CD14-positive monocyte (primary cell): ENCODE measurements around the gene PIKFYVE. TPM values are rescaled to one million over a fixed set of nuclear protein-coding genes. Genes with fewer than 3 reads are reported as not detected.
A peak's percentile ranks its signal among the peaks of the same experiment; 100 is the strongest.

Experiments used
- DNase-seq, 3 donors: peaks; one replicate each; pipeline ENCODE4 v3.0.0-alpha.2; 2011 to 2022
- H2AFZ ChIP-seq: 2 replicates; pipeline ENCODE4 v1.6.0; 2012; ENCODE audit warnings: mild to moderate bottlenecking, low read depth, low read length, inconsistent platforms; ENCODE audit not compliant: insufficient read depth, poor library complexity, severe bottlenecking
- H3K27ac ChIP-seq, 2 donors: 1 replicate in 1 of 2; 2 replicates in 1 of 2; pipeline ENCODE4 v1.5.1; 2012 to 2013; ENCODE audit warnings: low read length in 2 of 2, control low read depth in 1 of 2, inconsistent platforms in 1 of 2, low read depth in 1 of 2, mild to moderate bottlenecking in 1 of 2
- H3K27me3 ChIP-seq, 2 donors: one replicate each; pipeline versions ENCODE4 v1.6.0 to v1.6.1; 2011 to 2013; ENCODE audit warnings: low read length in 2 of 2; ENCODE audit not compliant: control insufficient read depth in 2 of 2, insufficient read depth in 2 of 2
- H3K36me3 ChIP-seq, 2 donors: replicated peaks in 1 of 2; 1 replicate in 1 of 2; 2 replicates in 1 of 2; pipeline versions ENCODE4 v1.5.1 to v1.6.1; 2012 to 2013; ENCODE audit warnings: low read length in 2 of 2, control low read depth in 1 of 2, inconsistent platforms in 1 of 2, mild to moderate bottlenecking in 1 of 2; ENCODE audit not compliant: insufficient read depth in 2 of 2, control insufficient read depth in 1 of 2
- H3K4me1 ChIP-seq, 2 donors: 1 replicate in 1 of 2; 2 replicates in 1 of 2; pipeline versions ENCODE4 v1.5.1 to v1.6.1; 2012 to 2013; ENCODE audit warnings: low read length in 2 of 2, control low read depth in 1 of 2, inconsistent platforms in 1 of 2, mild to moderate bottlenecking in 1 of 2, moderate library complexity in 1 of 2; ENCODE audit not compliant: insufficient read depth in 2 of 2, control insufficient read depth in 1 of 2
- H3K4me2 ChIP-seq: replicated peaks from 2 replicates; pipeline ENCODE3; 2012; ENCODE audit warnings: low read length, moderate library complexity, mild to moderate bottlenecking; ENCODE audit not compliant: poor library complexity, severe bottlenecking; ENCODE audit errors: extremely low read depth
- H3K4me3 ChIP-seq, 3 experiments: fragments of 200-600 bp in 1 of 3; sonication (generic) in 1 of 3; replicated peaks in 1 of 3; 1 replicate in 2 of 3; 2 replicates in 1 of 3; pipeline ENCODE4 v1.5.1; 2011 to 2013; ENCODE audit warnings: low read length in 3 of 3, mild to moderate bottlenecking in 3 of 3, control low read depth in 2 of 3, low read depth in 2 of 3, inconsistent platforms in 1 of 3, moderate library complexity in 1 of 3
- H3K79me2 ChIP-seq: 2 replicates; pipeline ENCODE4 v1.6.0; 2012; ENCODE audit warnings: mild to moderate bottlenecking, control low read depth, inconsistent platforms, low read length, moderate library complexity; ENCODE audit not compliant: insufficient read depth
- H3K9ac ChIP-seq: 2 replicates; pipeline ENCODE4 v1.6.0; 2017; ENCODE audit warnings: low read length, mild to moderate bottlenecking; ENCODE audit not compliant: insufficient read depth, poor library complexity, severe bottlenecking
- H3K9me3 ChIP-seq, 2 donors: replicated peaks in 1 of 2; 1 replicate in 1 of 2; 2 replicates in 1 of 2; pipeline versions ENCODE4 v1.5.1 to v1.6.1; 2012 to 2013; ENCODE audit warnings: low read length in 2 of 2, control low read depth in 1 of 2; ENCODE audit not compliant: control insufficient read depth in 1 of 2, insufficient read depth in 1 of 2
- H4K20me1 ChIP-seq: 2 replicates; pipeline ENCODE4 v1.6.0; 2012; ENCODE audit warnings: mild to moderate bottlenecking, low read length, control low read depth, moderate library complexity; ENCODE audit not compliant: insufficient read depth
- H3K27ac Mint-ChIP-seq, 7 donors: one replicate each; pipeline ENCODE4 v1.8.0; 2020; ENCODE audit warnings: mild to moderate bottlenecking in 7 of 7, mixed read lengths in 7 of 7, moderate library complexity in 6 of 7, inconsistent platforms in 2 of 7
- H3K27me3 Mint-ChIP-seq, 3 donors: one replicate each; pipeline ENCODE4 v1.8.0; 2021 to 2022; ENCODE audit warnings: low read depth in 3 of 3, mild to moderate bottlenecking in 3 of 3, mixed read lengths in 3 of 3, moderate library complexity in 3 of 3, inconsistent platforms in 1 of 3
- H3K36me3 Mint-ChIP-seq, 2 donors: one replicate each; pipeline ENCODE4 v1.8.0; 2020; ENCODE audit warnings: mixed read lengths in 2 of 2, inconsistent platforms in 1 of 2, mild to moderate bottlenecking in 1 of 2
- H3K4me1 Mint-ChIP-seq: one replicate; pipeline ENCODE4 v1.8.0; 2020; ENCODE audit warnings: mild to moderate bottlenecking, mixed read lengths
- H3K4me3 Mint-ChIP-seq, 2 donors: one replicate each; pipeline ENCODE4 v1.8.0; 2020; ENCODE audit warnings: mild to moderate bottlenecking in 2 of 2, mixed read lengths in 2 of 2, moderate library complexity in 1 of 2
- H3K9me3 Mint-ChIP-seq, 7 donors: one replicate each; pipeline ENCODE4 v1.8.0; 2020 to 2022; ENCODE audit warnings: mixed read lengths in 7 of 7, mild to moderate bottlenecking in 6 of 7, moderate library complexity in 6 of 7, inconsistent platforms in 2 of 7
- CTCF ChIP-seq: fragments of 200-600 bp; IDR thresholded peaks from one replicate; pipeline ENCODE4 v1.8.0; 2022; ENCODE audit warnings: antibody characterized with exemption, mild to moderate bottlenecking
- WGBS: methylation state at CpG from one replicate; pipeline ENCODE4 v1.1.5; 2013; ENCODE audit warnings: missing lambda C conversion rate; ENCODE audit not compliant: insufficient coverage; 5-methylcytosine and 5-hydroxymethylcytosine counted together
- intact Hi-C, 2 donors: fragments of 100-400 bp; cut with micrococcal nuclease; formaldehyde crosslinking; loops; one replicate each; pipeline versions ENCODE4 v1.15.0 to v1.15.1; 2023
- polyA plus RNA-seq, 3 donors: library from polyadenylated mRNA; depleted of rRNA in 1 of 3; unstranded in 2 of 3; stranded (reverse) in 1 of 3; fragments of 300-500 nt in 2 of 3; fragments of >200 nt in 1 of 3; fragmentation: Illumina TruSeq in 2 of 3; gene quantifications; 1 replicate in 2 of 3; 2 replicates in 1 of 3; pipeline ENCODE4 v1.2.3, GENCODE V29; 2012 to 2021

Gene PIKFYVE
- polyA plus RNA-seq, 3 donors = 3.5 to 17.6 (median 6.2) TPM

GRCh38 chr2:208248601-208249000 is 17.5 kb upstream of the PIKFYVE start:
- 100% methylated on average over 2 of the region's 3 CpGs for WGBS
- Histone ChIP-seq H3K79me2 (peaks cover 89% of the 10 kb centered on the region), H3K9me3 (no peaks in the 10 kb centered on the region), H3K4me2 (no peak overlapping the region), H2AFZ (no peak overlapping the region), H3K27me3 (no peaks in the 10 kb centered on the region), H3K27ac (no peak overlapping the region), H4K20me1 (peaks cover 28% of the 10 kb centered on the region), H3K9ac (no peak overlapping the region), H3K4me3 (no peak overlapping the region), H3K36me3 (peaks cover 72 to 86% of the 10 kb centered on the region in 2 donors), H3K4me1 (peaks cover 36 to 40% of the 10 kb centered on the region in 2 donors)
- intact Hi-C loops = no loop called here
- TF ChIP-seq CTCF = no peak
- Mint-ChIP-seq H3K27me3 (no peaks in the 10 kb centered on the region), H3K27ac (no peak overlapping the region), H3K4me3 (no peak overlapping the region), H3K9me3 (no peaks in the 10 kb centered on the region), H3K4me1 (peaks cover 43% of the 10 kb centered on the region), H3K36me3 (peaks cover 60 to 75% of the 10 kb centered on the region in 2 donors)
- no peak for DNase-seq

GRCh38 chr2:208249296-208249695 is 16.8 kb upstream of the PIKFYVE start:
- H4K20me1 ChIP-seq = peaks cover 32% of the 10 kb centered on the region
- no peak overlapping the region for H3K9ac ChIP-seq
- H3K79me2 ChIP-seq = peaks cover 91% of the 10 kb centered on the region
- no peaks in the 10 kb centered on the region for H3K27me3 ChIP-seq
- no peaks in the 10 kb centered on the region for H3K9me3 ChIP-seq
- H3K4me2 ChIP-seq = no peak overlapping the region
- peaks cover 65 to 79% of the 10 kb centered on the region in 2 donors for H3K36me3 ChIP-seq
- H3K27ac ChIP-seq = peak overlapping the region in 1 of 2 donors; percentile 69
- no peaks in the 10 kb centered on the region for H3K27me3 Mint-ChIP-seq
- no CpG with 5 or more reads among the region's 2 CpGs for WGBS
- no peak for DNase-seq
- no peak overlapping the region for H3K4me3 Mint-ChIP-seq
- H3K36me3 Mint-ChIP-seq = peaks cover 53 to 68% of the 10 kb centered on the region in 2 donors
- no peak overlapping the region for H3K4me3 ChIP-seq
- H3K9me3 Mint-ChIP-seq = no peaks in the 10 kb centered on the region
- intact Hi-C loops = no loop called here
- TF ChIP-seq CTCF = no peak
- H3K27ac Mint-ChIP-seq = peak overlapping the region in 2 of 7 donors; percentile 6 to 32
- H3K4me1 Mint-ChIP-seq = peaks cover 47% of the 10 kb centered on the region
- no peak overlapping the region for H2AFZ ChIP-seq
- peaks cover 42 to 47% of the 10 kb centered on the region in 2 donors for H3K4me1 ChIP-seq
